Natural killer cell (primary cell): ENCODE measurements around the gene IFT81. TPM values are rescaled to one million over a fixed set of nuclear protein-coding genes. Genes with fewer than 3 reads are reported as not detected.

ENCODE experiments used
- ATAC-seq, 3 donors: fragments of 150-1000 bp in 2 of 3; fragments of 200-7000 bp in 1 of 3; cut with Tn5 transposase; 1 replicate in 1 of 3; 2 replicates in 2 of 3; pipeline ENCODE4 v1.10.0; 2021; ENCODE audit warnings: mild to moderate bottlenecking in 2 of 3, moderate library complexity in 2 of 3
- DNase-seq, 2 donors: peaks; one replicate each; pipeline versions ENCODE4 v3.0.0 to v3.0.0-alpha.2; 2013 to 2021; ENCODE audit warnings: mixed read lengths in 1 of 2
- H3K27ac ChIP-seq: one replicate; pipeline ENCODE4 v1.5.1; 2013; ENCODE audit warnings: mild to moderate bottlenecking, low read length
- H3K27me3 ChIP-seq: one replicate; pipeline ENCODE4 v1.6.1; 2013; ENCODE audit warnings: low read length; ENCODE audit not compliant: control insufficient read depth, insufficient read depth
- H3K36me3 ChIP-seq: one replicate; pipeline ENCODE4 v1.6.1; 2013; ENCODE audit warnings: low read length; ENCODE audit not compliant: control insufficient read depth, insufficient read depth
- H3K4me1 ChIP-seq: one replicate; pipeline ENCODE4 v1.6.1; 2013; ENCODE audit warnings: low read length; ENCODE audit not compliant: control insufficient read depth, insufficient read depth
- H3K4me3 ChIP-seq: one replicate; pipeline ENCODE4 v1.5.1; 2013; ENCODE audit warnings: low read length
- H3K9me3 ChIP-seq: one replicate; pipeline ENCODE4 v1.6.1; 2013; ENCODE audit warnings: low read length; ENCODE audit not compliant: control insufficient read depth, insufficient read depth
- H3K27ac Mint-ChIP-seq, 2 donors: one replicate each; pipeline ENCODE4 v1.8.0; 2022; ENCODE audit warnings: mild to moderate bottlenecking in 2 of 2, mixed read lengths in 2 of 2, moderate library complexity in 1 of 2
- H3K27me3 Mint-ChIP-seq, 2 donors: one replicate each; pipeline ENCODE4 v1.8.0; 2022; ENCODE audit warnings: low read depth in 2 of 2, mixed read lengths in 2 of 2
- H3K36me3 Mint-ChIP-seq: one replicate; pipeline ENCODE4 v1.8.0; 2022; ENCODE audit warnings: mixed read lengths
- H3K4me1 Mint-ChIP-seq, 2 donors: one replicate each; pipeline ENCODE4 v1.8.0; 2022; ENCODE audit warnings: mixed read lengths in 2 of 2
- H3K4me3 Mint-ChIP-seq: one replicate; pipeline ENCODE4 v1.8.0; 2022; ENCODE audit warnings: mild to moderate bottlenecking, moderate library complexity, mixed read lengths
- H3K9me3 Mint-ChIP-seq, 2 donors: one replicate each; pipeline ENCODE4 v1.8.0; 2022; ENCODE audit warnings: mixed read lengths in 2 of 2
- CTCF ChIP-seq: fragments of 200-600 bp; IDR thresholded peaks from one replicate; pipeline ENCODE4 v1.8.0; 2022; ENCODE audit warnings: antibody characterized with exemption
- WGBS: methylation state at CpG from one replicate; pipeline ENCODE4 v1.1.7; 2013; ENCODE audit warnings: missing lambda C conversion rate; ENCODE audit not compliant: insufficient coverage; 5-methylcytosine and 5-hydroxymethylcytosine counted together
- intact Hi-C: fragments of 100-400 bp; cut with micrococcal nuclease; formaldehyde crosslinking; loops from one replicate; pipeline ENCODE4 v1.14.2; 2022
- total RNA-seq, 4 donors: library from RNA; stranded (reverse); fragments of 120-200 nt in 1 of 4; gene quantifications; one replicate each; pipeline versions ENCODE4 v1.2.3 to v1.2.4, GENCODE V29; 2013 to 2022

Gene IFT81
- total RNA-seq, 3 donors from 2014 or later (not counting 1 experiment from before 2014, with no cell fraction given): 0.61 to 1.4 (median 0.80) TPM

GRCh38 chr12:110168732-110169455 lies 44.7 kb downstream of the IFT81 start:
- DNase-seq: no peak
- Histone ChIP-seq H3K9me3 (no peaks in the 10 kb centered on the region), H3K27me3 (no peaks in the 10 kb centered on the region), H3K27ac (no peak overlapping the region), H3K4me1 (no peaks in the 10 kb centered on the region), H3K36me3 (no peaks in the 10 kb centered on the region), H3K4me3 (no peak overlapping the region)
- Mint-ChIP-seq H3K9me3 (no peaks in the 10 kb centered on the region), H3K36me3 (no peaks in the 10 kb centered on the region), H3K27me3 (no peaks in the 10 kb centered on the region), H3K4me1 (no peaks in the 10 kb centered on the region), H3K27ac (no peak overlapping the region), H3K4me3 (no peak overlapping the region)
- intact Hi-C loops: no loop called here
- no peak for ATAC-seq
- WGBS: 80% methylated on average over 2 of the region's 3 CpGs
- no peak for TF ChIP-seq CTCF

GRCh38 chr12:110170535-110171185 lies 46.5 kb downstream of the IFT81 start:
- H3K27ac Mint-ChIP-seq: no peak overlapping the region
- H3K4me3 ChIP-seq: no peak overlapping the region
- TF ChIP-seq CTCF: no peak
- no peak for ATAC-seq
- H3K4me3 Mint-ChIP-seq: no peak overlapping the region
- no peaks in the 10 kb centered on the region for H3K27me3 ChIP-seq
- H3K9me3 Mint-ChIP-seq: no peaks in the 10 kb centered on the region
- H3K36me3 ChIP-seq: no peaks in the 10 kb centered on the region
- H3K27ac ChIP-seq: no peak overlapping the region
- H3K9me3 ChIP-seq: no peaks in the 10 kb centered on the region
- no peaks in the 10 kb centered on the region for H3K4me1 Mint-ChIP-seq
- no peaks in the 10 kb centered on the region for H3K27me3 Mint-ChIP-seq
- H3K4me1 ChIP-seq: no peaks in the 10 kb centered on the region
- no peaks in the 10 kb centered on the region for H3K36me3 Mint-ChIP-seq
- no peak for DNase-seq
- intact Hi-C loops: no loop called here

GRCh38 chr12:110171186-110171538 lies 47.0 kb downstream of the IFT81 start:
- Mint-ChIP-seq H3K27ac (no peak overlapping the region), H3K9me3 (no peaks in the 10 kb centered on the region), H3K4me3 (no peak overlapping the region), H3K36me3 (no peaks in the 10 kb centered on the region), H3K4me1 (no peaks in the 10 kb centered on the region), H3K27me3 (no peaks in the 10 kb centered on the region)
- H3K27me3 ChIP-seq: no peaks in the 10 kb centered on the region
- WGBS: 86% methylated on average over 1 of the region's 3 CpGs
- H3K27ac ChIP-seq: no peak overlapping the region
- no peak overlapping the region for H3K4me3 ChIP-seq
- no peak for DNase-seq
- H3K9me3 ChIP-seq: no peaks in the 10 kb centered on the region
- no peak for ATAC-seq
- no peak for TF ChIP-seq CTCF
- intact Hi-C loops: no loop called here
- H3K36me3 ChIP-seq: no peaks in the 10 kb centered on the region
- no peaks in the 10 kb centered on the region for H3K4me1 ChIP-seq

- no peak for TF ChIP-seq CTCF
- H3K27me3 Mint-ChIP-seq: no peaks in the 10 kb centered on the region
- H3K4me3 ChIP-seq: no peak overlapping the region
- intact Hi-C loops: no loop called here
- no peaks in the 10 kb centered on the region for H3K4me1 Mint-ChIP-seq
- no peak overlapping the region for H3K27ac Mint-ChIP-seq
- H3K27me3 ChIP-seq: no peaks in the 10 kb centered on the region
- no peaks in the 10 kb centered on the region for H3K9me3 ChIP-seq
- H3K4me1 ChIP-seq: no peaks in the 10 kb centered on the region
- no peak overlapping the region for H3K4me3 Mint-ChIP-seq
- H3K27ac ChIP-seq: no peak overlapping the region
- no peaks in the 10 kb centered on the region for H3K36me3 Mint-ChIP-seq
- no peaks in the 10 kb centered on the region for H3K9me3 Mint-ChIP-seq
- DNase-seq: no peak
- 93% methylated on average over 4 of the region's 4 CpGs for WGBS
- no peak for ATAC-seq
- no peaks in the 10 kb centered on the region for H3K36me3 ChIP-seq
Observed at GRCh38 chr12:110171636-110172035, 47.5 kb downstream of the IFT81 start.
